Endodermal cell (in vitro differentiated cells): ENCODE results near the gene DLG2. TPM values are rescaled to one million over a fixed set of nuclear protein-coding genes. Genes with fewer than 3 reads are reported as not detected.

Source experiments
- DNase-seq: peaks from one replicate; pipeline ENCODE4 v3.0.0-alpha.2; 2017
- H3K27ac ChIP-seq: 2 replicates; pipeline ENCODE4 v1.5.1; 2013; ENCODE audit warnings: mild to moderate bottlenecking, low read depth, low read length, moderate library complexity
- H3K27me3 ChIP-seq: 2 replicates; pipeline ENCODE4 v1.6.1; 2013; ENCODE audit warnings: mild to moderate bottlenecking, low read length, moderate library complexity; ENCODE audit not compliant: insufficient read depth, control insufficient read depth, poor library complexity, severe bottlenecking
- H3K36me3 ChIP-seq: 2 replicates; pipeline ENCODE4 v1.7.0; 2013; ENCODE audit warnings: mild to moderate bottlenecking, low read length, moderate library complexity; ENCODE audit not compliant: control insufficient read depth, insufficient read depth
- H3K4me1 ChIP-seq: one replicate; pipeline ENCODE4 v1.7.0; 2013; ENCODE audit warnings: low read length; ENCODE audit not compliant: control insufficient read depth, insufficient read depth
- H3K4me3 ChIP-seq: 2 replicates; pipeline ENCODE4 v1.5.1; 2013; ENCODE audit warnings: mild to moderate bottlenecking, low read length, moderate library complexity
- H3K9ac ChIP-seq: 2 replicates; pipeline ENCODE4 v1.6.1; 2013; ENCODE audit warnings: mild to moderate bottlenecking, low read length, moderate library complexity; ENCODE audit not compliant: poor library complexity, severe bottlenecking; ENCODE audit errors: extremely low read depth
- H3K9me3 ChIP-seq: 2 replicates; pipeline ENCODE4 v1.6.1; 2013; ENCODE audit warnings: mild to moderate bottlenecking, low read length, moderate library complexity; ENCODE audit not compliant: control insufficient read depth
- H3K27ac Mint-ChIP-seq: 2 replicates; pipeline ENCODE4 v1.8.0; 2020; ENCODE audit warnings: mixed read lengths
- H3K27me3 Mint-ChIP-seq: 2 replicates; pipeline ENCODE4 v1.8.0; 2021; ENCODE audit warnings: mild to moderate bottlenecking, mixed read lengths; ENCODE audit not compliant: insufficient read depth
- H3K36me3 Mint-ChIP-seq: 2 replicates; pipeline ENCODE4 v1.8.0; 2020; ENCODE audit warnings: low read depth, mixed read lengths
- H3K4me1 Mint-ChIP-seq: 2 replicates; pipeline ENCODE4 v1.8.0; 2020; ENCODE audit warnings: mixed read lengths
- H3K4me3 Mint-ChIP-seq: 2 replicates; pipeline ENCODE4 v1.8.0; 2020; ENCODE audit warnings: mild to moderate bottlenecking, moderate library complexity, mixed read lengths
- H3K9me3 Mint-ChIP-seq: 2 replicates; pipeline ENCODE4 v1.8.0; 2020; ENCODE audit warnings: mild to moderate bottlenecking, mixed read lengths
- WGBS, 2 experiments: methylation state at CpG; one replicate each; pipeline versions ENCODE4 v1.1.5 to v1.1.7; 2013; ENCODE audit warnings: missing lambda C conversion rate in 2 of 2, mixed read lengths in 1 of 2; ENCODE audit not compliant: insufficient coverage in 1 of 2, insufficient read length in 1 of 2; 5-methylcytosine and 5-hydroxymethylcytosine counted together
- total RNA-seq, 2 donors: library from RNA; stranded (reverse); fragmentation: NEBNext Ultra II Directional in 1 of 2; extraction: Animal tissue kit (Norgen Biotek cat#: 25700) in 1 of 2; gene quantifications; 2 replicates in 1 of 2; 3 replicates in 1 of 2; pipeline ENCODE4 v1.2.1, GENCODE V29; 2021
- TF ChIP-seq, protein P1 (sequence below): fragments of 200-600 bp; sonication (generic); conservative IDR thresholded peaks from 2 replicates; pipeline ENCODE4 v1.5.0; 2021; ENCODE audit warnings: antibody characterized with exemption, mild to moderate bottlenecking

The DLG2 gene
- total RNA-seq, 2 donors from 2014 or later: 9.6 to 10.6 TPM

DNA sequence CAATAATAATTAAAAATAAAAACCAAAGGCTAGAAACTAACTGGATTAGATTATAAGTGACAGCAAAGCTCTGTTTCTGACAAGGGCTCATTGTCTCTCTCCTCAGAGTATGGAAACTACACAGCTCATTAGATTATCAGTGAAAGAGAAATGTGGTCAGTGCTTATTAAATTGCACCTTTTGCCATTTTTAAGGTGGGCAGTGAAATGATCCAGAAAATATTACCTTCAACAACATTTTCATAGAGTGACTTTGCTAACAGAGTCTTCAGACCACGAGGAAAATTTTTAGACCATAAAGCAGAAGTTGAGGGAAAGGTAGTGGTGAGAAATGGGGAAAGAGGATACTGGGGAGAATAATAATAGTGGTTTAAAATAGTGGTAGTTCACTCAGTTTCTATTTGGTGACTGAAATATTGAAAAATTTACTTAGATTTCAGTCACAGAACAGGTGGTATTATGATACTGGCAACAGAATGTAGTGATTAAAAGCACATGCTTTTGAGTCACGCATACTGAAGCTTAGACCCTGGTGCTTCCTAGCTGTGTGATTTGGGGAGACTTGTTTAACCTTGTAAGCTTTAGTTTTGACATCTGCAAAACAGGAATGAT lies 1657.0 kb downstream of the DLG2 start:
- Histone ChIP-seq H3K36me3 (no peaks in the 10 kb centered on the region), H3K9ac (no peak overlapping the region), H3K9me3 (no peaks in the 10 kb centered on the region), H3K27me3 (no peaks in the 10 kb centered on the region), H3K27ac (peak overlapping the region; percentile 34), H3K4me3 (no peak overlapping the region), H3K4me1 (no peaks in the 10 kb centered on the region)
- H3K27ac Mint-ChIP-seq: no peak overlapping the region
- DNase-seq: no peak
- peaks cover 12% of the 10 kb centered on the region for H3K4me1 Mint-ChIP-seq
- H3K4me3 Mint-ChIP-seq: no peak overlapping the region
- H3K27me3 Mint-ChIP-seq: no peaks in the 10 kb centered on the region
- H3K36me3 Mint-ChIP-seq: no peaks in the 10 kb centered on the region
- no peaks in the 10 kb centered on the region for H3K9me3 Mint-ChIP-seq
- 94 to 100% methylated on average over 1 to 2 of the region's 2 CpGs for WGBS, 2 experiments
- TF ChIP-seq, protein P1, sequence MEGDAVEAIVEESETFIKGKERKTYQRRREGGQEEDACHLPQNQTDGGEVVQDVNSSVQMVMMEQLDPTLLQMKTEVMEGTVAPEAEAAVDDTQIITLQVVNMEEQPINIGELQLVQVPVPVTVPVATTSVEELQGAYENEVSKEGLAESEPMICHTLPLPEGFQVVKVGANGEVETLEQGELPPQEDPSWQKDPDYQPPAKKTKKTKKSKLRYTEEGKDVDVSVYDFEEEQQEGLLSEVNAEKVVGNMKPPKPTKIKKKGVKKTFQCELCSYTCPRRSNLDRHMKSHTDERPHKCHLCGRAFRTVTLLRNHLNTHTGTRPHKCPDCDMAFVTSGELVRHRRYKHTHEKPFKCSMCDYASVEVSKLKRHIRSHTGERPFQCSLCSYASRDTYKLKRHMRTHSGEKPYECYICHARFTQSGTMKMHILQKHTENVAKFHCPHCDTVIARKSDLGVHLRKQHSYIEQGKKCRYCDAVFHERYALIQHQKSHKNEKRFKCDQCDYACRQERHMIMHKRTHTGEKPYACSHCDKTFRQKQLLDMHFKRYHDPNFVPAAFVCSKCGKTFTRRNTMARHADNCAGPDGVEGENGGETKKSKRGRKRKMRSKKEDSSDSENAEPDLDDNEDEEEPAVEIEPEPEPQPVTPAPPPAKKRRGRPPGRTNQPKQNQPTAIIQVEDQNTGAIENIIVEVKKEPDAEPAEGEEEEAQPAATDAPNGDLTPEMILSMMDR: no peak

DNA sequence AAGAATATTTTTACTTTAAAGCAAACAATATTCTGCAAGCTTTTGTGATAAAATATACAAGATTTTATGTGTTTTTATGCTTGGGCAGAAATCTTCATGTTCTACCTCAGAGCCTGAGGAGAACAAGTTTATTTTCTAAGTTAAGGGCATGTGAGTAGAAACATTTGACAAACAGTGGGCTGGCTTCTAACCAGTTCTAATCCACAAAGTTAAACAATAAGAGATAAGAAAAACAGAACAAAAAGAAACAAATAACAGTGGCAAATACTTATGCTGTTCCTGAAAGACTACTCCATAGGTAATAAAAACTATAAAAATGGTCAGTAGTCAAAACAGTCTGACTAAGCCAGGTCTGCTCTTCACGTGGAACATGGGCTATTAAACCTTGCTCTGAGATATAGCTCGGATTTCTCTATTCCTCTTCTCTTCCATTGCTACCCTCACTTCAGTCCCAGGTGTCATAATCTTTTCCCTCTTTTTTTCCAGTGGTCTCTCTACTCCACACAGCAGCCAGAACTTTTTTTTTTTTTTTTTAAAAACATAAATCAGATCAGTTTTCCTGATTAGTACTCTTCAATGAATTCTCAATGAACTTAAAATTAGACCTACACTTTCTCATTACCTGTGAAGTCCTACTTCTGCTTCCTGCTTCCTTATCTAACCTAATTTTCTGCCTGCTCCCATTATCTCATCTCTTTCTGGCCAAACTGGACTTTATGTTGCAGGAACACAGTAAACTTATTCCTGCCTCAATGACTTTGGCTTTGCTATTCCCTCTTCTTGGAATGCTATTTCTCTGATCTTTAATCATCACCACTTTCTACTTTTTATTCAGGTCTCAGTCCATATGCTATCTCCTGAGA lies 1669.9 kb downstream of the DLG2 start:
- Mint-ChIP-seq H3K27me3 (no peaks in the 10 kb centered on the region), H3K4me3 (no peak overlapping the region), H3K9me3 (peaks cover 5% of the 10 kb centered on the region), H3K27ac (no peak overlapping the region), H3K36me3 (no peaks in the 10 kb centered on the region), H3K4me1 (peaks cover 9% of the 10 kb centered on the region)
- Histone ChIP-seq H3K27ac (no peak overlapping the region), H3K4me3 (peak overlapping the region; percentile 39), H3K27me3 (no peaks in the 10 kb centered on the region), H3K9me3 (peaks cover 12% of the 10 kb centered on the region), H3K36me3 (no peaks in the 10 kb centered on the region), H3K4me1 (no peaks in the 10 kb centered on the region), H3K9ac (no peak overlapping the region)
- no peak for DNase-seq
- TF ChIP-seq, protein P1: no peak
- 80 to 87% methylated on average over 2 of the region's 2 CpGs for WGBS, 2 experiments

- no peaks in the 10 kb centered on the region for H3K36me3 ChIP-seq
- Mint-ChIP-seq H3K27me3 (no peaks in the 10 kb centered on the region), H3K36me3 (no peaks in the 10 kb centered on the region), H3K4me3 (no peak overlapping the region), H3K4me1 (peaks cover 15% of the 10 kb centered on the region), H3K27ac (no peak overlapping the region), H3K9me3 (peaks cover 5% of the 10 kb centered on the region)
- no peaks in the 10 kb centered on the region for H3K4me1 ChIP-seq
- WGBS, 2 experiments: 91 to 93% methylated on average over 5 to 10 of the region's 10 CpGs
- peak overlapping the region; percentile 39 for H3K4me3 ChIP-seq
- H3K9me3 ChIP-seq: peaks cover 12% of the 10 kb centered on the region
- no peak overlapping the region for H3K27ac ChIP-seq
- H3K9ac ChIP-seq: no peak overlapping the region
- TF ChIP-seq, protein P1: no peak
- no peak for DNase-seq
- no peaks in the 10 kb centered on the region for H3K27me3 ChIP-seq
Measured at GRCh38 chr11:83956119-83956697, 1670.9 kb downstream of the DLG2 start.
